Body of pancreas (tissue), 4 donors: ENCODE results near the gene SUSD5.

ENCODE experiments used
- POLR2A ChIP-seq, 3 donors: fragments of 450-650 bp; IDR thresholded peaks; one replicate each; pipeline ENCODE4 v1.6.1; 2016; ENCODE audit warnings: antibody characterized with exemption in 3 of 3, mild to moderate bottlenecking in 2 of 3
- TF ChIP-seq, protein P1 (sequence below), 7 experiments: fragments of 450-650 bp in 4 of 7; fragments of 200-600 bp in 3 of 7; sonication (generic) in 3 of 7; IDR thresholded peaks; one replicate each; pipeline ENCODE4 v1.5.1; 2016 to 2019; ENCODE audit warnings: antibody characterized with exemption in 7 of 7

DNA sequence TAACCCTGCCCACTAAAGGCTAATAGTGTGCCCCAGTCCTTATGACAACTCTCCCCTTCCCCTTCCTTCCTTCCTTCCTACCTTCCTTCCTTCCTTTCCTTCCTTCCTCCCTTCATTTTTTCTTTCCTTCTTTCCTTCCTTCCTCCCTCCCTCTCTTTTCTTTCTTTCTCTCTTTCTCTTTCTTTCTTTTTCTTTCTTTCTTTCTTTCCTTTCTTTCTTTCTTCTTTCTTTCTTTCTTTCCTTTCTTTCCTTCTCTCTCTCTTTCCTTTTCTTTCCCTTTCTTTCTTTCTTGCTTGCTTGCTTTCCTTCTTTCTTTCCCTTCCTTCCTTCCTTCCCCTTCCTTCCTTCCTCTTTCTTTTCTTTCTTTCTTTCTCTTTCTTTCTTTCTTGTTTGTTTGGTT lies 28.2 kb upstream of the SUSD5 start:
- TF ChIP-seq, protein P1, sequence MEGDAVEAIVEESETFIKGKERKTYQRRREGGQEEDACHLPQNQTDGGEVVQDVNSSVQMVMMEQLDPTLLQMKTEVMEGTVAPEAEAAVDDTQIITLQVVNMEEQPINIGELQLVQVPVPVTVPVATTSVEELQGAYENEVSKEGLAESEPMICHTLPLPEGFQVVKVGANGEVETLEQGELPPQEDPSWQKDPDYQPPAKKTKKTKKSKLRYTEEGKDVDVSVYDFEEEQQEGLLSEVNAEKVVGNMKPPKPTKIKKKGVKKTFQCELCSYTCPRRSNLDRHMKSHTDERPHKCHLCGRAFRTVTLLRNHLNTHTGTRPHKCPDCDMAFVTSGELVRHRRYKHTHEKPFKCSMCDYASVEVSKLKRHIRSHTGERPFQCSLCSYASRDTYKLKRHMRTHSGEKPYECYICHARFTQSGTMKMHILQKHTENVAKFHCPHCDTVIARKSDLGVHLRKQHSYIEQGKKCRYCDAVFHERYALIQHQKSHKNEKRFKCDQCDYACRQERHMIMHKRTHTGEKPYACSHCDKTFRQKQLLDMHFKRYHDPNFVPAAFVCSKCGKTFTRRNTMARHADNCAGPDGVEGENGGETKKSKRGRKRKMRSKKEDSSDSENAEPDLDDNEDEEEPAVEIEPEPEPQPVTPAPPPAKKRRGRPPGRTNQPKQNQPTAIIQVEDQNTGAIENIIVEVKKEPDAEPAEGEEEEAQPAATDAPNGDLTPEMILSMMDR (IDR thresholded peaks at IDR 0.05): no peak
- no peak for TF ChIP-seq POLR2A (IDR thresholded peaks at IDR 0.05)
